Fibroblast of pulmonary artery (primary cell): ENCODE data around the gene PGS1.

Experiments used
- DNase-seq: peaks from one replicate; pipeline ENCODE4 v3.0.0-alpha.2; 2010; ENCODE audit warnings: low read depth
- H3K4me3 ChIP-seq: replicated peaks from 2 replicates; pipeline ENCODE4 v1.5.1; 2011; ENCODE audit warnings: low read depth, mild to moderate bottlenecking, control low read depth, low read length, moderate library complexity
- TF ChIP-seq, protein P1 (sequence below): IDR thresholded peaks from 2 replicates; pipeline ENCODE4 v1.5.1; 2011; ENCODE audit warnings: mild to moderate bottlenecking, control low read depth, low read length, inconsistent platforms; ENCODE audit errors: missing control alignments

PGS1 gene

DNA sequence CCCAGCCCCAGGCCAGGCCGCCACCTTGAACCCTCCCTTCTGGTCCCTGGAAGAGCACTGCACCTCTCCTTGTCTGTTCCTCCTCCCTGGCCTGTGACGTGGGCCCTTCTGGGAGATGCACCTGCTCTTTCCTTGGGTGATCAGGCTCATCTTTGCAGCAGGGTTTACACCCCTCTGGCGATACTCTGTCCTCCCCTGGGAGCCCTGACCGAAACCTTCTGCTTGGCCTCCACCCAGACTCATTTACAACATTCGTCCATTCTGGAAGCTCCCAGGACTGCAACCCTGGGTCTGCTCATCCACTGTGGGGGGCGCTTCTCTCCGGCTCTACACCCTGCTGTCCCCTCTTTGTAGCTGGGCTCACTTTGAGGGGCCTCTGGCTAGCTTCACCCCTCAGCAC is 73.3 kb downstream of the PGS1 start:
- TF ChIP-seq, protein P1, sequence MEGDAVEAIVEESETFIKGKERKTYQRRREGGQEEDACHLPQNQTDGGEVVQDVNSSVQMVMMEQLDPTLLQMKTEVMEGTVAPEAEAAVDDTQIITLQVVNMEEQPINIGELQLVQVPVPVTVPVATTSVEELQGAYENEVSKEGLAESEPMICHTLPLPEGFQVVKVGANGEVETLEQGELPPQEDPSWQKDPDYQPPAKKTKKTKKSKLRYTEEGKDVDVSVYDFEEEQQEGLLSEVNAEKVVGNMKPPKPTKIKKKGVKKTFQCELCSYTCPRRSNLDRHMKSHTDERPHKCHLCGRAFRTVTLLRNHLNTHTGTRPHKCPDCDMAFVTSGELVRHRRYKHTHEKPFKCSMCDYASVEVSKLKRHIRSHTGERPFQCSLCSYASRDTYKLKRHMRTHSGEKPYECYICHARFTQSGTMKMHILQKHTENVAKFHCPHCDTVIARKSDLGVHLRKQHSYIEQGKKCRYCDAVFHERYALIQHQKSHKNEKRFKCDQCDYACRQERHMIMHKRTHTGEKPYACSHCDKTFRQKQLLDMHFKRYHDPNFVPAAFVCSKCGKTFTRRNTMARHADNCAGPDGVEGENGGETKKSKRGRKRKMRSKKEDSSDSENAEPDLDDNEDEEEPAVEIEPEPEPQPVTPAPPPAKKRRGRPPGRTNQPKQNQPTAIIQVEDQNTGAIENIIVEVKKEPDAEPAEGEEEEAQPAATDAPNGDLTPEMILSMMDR: no peak
- DNase-seq: no peak
- no peak overlapping the region for H3K4me3 ChIP-seq

DNA sequence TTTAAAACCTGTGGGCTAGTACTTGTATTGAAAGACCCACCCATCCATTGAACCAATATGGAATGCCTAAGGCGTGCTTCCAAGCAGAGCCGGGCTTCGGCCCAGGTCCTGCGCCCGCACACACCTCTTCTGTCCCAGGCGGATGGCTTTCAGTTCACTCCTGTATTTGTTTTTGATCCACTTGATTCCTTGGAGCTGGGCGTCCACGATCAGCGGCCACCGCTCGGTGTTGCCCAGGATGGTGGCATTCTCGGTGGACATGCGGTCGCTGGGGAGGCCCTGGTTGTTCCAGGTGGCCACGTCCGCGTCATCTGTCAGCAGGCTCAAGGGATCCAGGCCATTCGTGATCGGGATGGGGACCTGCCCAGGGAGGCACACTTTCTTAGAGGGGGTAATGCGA is 75.9 kb downstream of the PGS1 start:
- TF ChIP-seq, protein P1: no peak

DNA sequence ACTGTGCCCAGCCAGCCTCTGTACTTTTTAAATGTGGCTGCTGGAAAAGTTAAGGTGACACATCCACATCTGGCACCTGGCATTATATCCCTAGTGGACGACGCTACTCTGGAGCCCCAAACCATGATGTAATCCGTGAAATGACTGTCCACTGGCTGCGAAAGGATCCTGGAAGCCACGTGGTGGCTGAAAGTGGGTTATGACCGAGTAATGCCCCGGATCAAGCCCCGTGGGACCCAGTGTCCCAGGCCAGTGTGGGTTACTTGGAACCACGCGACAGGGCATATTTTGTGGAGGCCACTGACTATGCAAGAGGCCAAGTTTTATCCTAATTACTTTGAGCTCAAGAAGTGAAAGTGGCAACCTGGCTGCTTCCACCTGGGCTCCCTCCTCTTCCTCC is 79.6 kb downstream of the PGS1 start:
- DNase-seq: no peak
- no peak overlapping the region for H3K4me3 ChIP-seq
- TF ChIP-seq, protein P1: no peak

More for the DNA sequence above, 75.9 kb downstream of the PGS1 start:
- H3K4me3 ChIP-seq: no peak overlapping the region
- DNase-seq: no peak

DNA sequence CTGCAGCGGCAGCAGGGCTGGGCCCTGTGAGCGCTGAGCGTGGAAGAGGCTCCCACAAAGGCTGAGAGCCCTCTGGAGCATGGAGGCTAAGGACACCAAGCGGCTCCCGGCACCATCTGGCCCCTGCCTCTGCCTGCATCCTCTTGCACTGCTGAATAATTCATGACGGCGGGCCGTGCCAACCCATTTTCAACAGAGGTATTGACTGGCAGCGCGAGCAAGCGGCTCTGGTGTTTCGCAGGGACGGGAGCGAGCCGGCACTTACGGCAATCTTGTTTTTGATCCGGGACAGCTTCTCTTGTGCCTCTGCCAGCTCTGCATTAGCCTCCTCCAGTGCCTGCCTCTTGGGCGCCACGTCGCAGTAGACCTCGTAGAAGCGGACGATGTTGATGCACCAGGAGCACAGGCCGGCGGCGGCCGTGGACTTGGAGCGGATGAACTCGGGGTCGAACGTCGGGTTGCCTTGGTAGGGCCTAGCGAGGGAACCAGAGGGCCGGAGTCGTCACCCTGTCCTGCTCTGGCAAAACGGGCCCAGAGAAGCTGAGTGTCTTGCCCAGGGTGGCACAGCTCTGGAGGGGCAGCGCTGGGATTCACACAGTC is 80.4 kb downstream of the PGS1 start:
- H3K4me3 ChIP-seq: no peak overlapping the region
- TF ChIP-seq, protein P1: no peak
- no peak for DNase-seq

DNA sequence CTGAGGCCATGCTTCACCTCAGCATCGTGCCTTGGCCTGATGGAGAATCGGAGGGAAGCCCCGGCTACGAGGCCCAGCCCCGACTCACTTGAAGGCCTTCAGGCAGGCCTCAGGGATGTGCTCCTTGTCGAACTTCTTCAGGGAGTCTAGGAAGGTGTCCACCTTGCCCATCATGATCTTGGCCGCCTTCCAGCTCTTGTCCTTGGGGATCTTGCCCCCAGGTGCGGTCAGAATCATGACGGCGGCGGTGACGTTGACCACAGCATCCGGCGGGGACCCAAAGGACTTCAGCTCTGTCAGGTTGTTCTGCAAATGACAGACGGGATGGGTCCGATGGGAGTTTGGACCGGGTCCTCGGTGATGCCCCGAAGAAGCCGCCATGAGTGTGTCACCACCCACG is 81.2 kb downstream of the PGS1 start:
- DNase-seq: no peak
- H3K4me3 ChIP-seq: no peak overlapping the region
- TF ChIP-seq, protein P1: no peak

DNA sequence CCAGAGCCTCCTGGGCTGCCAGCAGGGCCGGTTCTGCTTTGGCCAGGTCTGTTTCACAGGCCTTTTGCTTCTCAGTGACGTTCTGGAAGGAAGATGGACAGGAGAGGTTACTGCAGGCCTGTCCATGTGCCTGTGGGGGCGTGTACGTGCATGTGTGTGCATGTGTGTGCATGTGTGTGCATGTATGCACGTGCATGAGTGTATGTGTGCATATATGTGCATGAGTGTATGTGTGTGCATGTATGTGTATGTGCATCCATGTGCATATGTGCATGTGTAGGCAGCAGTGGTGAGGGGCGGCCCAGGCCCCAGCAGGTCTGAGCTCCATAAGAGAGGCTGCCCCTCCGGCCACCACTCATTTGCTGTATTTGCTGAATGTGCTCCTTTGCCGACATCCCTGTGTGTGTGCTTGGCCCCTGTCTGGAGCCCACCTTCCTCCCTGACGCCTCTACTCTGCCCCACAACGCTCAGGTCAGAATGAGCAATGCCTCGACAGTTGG is 81.8 kb downstream of the PGS1 start:
- TF ChIP-seq, protein P1: no peak
- H3K4me3 ChIP-seq: no peak overlapping the region
- no peak for DNase-seq
